GM10248 (cell line): ENCODE data around the gene BRI3.
A peak's percentile ranks its signal among the peaks of the same experiment; 100 is the strongest.

Source experiments
- CTCF ChIA-PET: fragments of 300-600 bp; sonication (Branson Sonifier 250); formaldehyde crosslinking; extraction: SDS; loops from one replicate; lab custom pipeline; 2021; ENCODE audit warnings: antibody characterized with exemption; lab: Yijun Ruan, JAX
- POLR2A ChIA-PET: fragments of 350-650 bp; sonication (Branson Sonifier 250); formaldehyde crosslinking; extraction: SDS; loops from one replicate; lab custom pipeline; 2020; ENCODE audit warnings: antibody characterized with exemption; lab: Yijun Ruan, JAX
- DNase-seq: peaks from one replicate; pipeline ENCODE4 v3.0.0; 2012; ENCODE audit errors: extremely low spot score
- TF ChIP-seq, protein P1 (sequence below): IDR thresholded peaks from 2 replicates; pipeline ENCODE4 v1.5.1; 2012; ENCODE audit warnings: mild to moderate bottlenecking, low read depth; ENCODE audit errors: extremely low read depth, missing control alignments, control extremely low read depth

The BRI3 gene

DNA sequence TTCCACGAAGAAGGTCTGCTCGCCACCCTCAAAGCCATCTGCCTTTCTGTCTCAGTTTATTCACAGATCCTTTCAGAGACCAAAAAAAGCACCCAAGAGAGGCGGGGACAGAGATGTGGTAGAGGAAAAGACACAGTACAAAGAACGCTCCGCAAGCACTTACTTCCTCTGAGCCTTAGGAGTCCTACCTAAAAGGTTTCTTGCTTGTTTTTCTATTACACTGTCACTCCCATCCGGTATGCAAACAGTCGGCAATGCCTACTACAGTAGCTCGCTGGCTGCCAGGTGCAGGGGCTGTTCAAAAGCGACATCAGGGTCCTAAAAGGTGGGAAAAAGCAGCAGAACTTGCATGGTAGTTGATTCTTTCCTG, 30.3 kb upstream of the BRI3 start:
- POLR2A ChIA-PET, result no interaction called here
- DNase-seq, result peak; percentile 48

DNA sequence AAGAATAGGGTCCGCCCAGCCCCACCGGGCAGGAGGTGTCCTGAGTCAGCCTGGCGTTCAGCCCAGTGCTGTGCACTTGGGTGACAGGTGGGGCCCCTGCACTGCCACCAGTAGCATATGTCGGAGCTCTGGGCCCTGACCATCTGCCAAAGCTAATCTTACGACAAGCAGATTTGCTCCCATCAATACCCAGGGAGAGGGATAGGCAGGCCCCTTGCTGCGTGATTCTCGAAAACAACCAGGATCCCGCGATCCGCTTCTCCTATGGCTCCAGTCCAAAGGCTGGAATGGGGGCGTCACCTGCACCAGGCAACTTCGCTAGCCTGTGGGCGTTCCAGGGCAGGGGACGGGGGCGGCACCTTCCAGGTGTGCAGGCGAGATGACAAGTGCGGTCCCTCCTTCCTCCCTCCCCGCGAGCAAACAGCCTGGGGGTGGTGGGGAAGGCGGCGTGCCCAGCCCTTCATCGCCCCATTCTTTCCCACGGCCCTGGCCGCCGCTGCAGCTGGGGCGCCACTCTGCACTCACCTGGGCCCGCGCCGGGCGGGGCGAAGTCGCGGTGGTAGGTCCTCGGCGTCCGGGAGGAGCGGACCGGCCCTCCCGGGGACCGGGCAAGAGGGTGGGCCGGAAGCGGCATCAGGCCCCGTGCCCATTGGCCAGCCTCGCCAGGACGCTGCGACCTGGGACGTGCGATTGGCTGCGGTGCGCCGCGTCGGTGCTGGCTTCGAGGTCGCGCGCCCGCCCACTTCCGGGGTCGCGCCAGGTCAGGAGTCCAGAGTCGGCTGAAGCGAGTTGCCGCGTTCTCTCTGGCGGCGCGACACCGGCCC, 29.7 kb upstream of the BRI3 start, which contains the start of gene TECPR1:
Gene TECPR1, minus strand, starts transcription at position 632 of the 824 bp plus-strand sequence. CDS start 6,086 bp downstream, outside the sequence.
- ChIA-PET POLR2A (no interaction called here), CTCF (interaction anchor here (2.2 kb wide), 1 partner anchor 15 kb away, joined by 13 read pairs; no protein-coding TSS in a partner anchor)
- TF ChIP-seq, protein P1, sequence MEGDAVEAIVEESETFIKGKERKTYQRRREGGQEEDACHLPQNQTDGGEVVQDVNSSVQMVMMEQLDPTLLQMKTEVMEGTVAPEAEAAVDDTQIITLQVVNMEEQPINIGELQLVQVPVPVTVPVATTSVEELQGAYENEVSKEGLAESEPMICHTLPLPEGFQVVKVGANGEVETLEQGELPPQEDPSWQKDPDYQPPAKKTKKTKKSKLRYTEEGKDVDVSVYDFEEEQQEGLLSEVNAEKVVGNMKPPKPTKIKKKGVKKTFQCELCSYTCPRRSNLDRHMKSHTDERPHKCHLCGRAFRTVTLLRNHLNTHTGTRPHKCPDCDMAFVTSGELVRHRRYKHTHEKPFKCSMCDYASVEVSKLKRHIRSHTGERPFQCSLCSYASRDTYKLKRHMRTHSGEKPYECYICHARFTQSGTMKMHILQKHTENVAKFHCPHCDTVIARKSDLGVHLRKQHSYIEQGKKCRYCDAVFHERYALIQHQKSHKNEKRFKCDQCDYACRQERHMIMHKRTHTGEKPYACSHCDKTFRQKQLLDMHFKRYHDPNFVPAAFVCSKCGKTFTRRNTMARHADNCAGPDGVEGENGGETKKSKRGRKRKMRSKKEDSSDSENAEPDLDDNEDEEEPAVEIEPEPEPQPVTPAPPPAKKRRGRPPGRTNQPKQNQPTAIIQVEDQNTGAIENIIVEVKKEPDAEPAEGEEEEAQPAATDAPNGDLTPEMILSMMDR, result no peak
- DNase-seq, result peak; percentile 99

More for the DNA sequence above, 30.3 kb upstream of the BRI3 start:
- TF ChIP-seq, protein P1, result no peak
- CTCF ChIA-PET, result interaction anchor here (1.4 to 2.2 kb wide), 2 partner anchors 16 to 82 kb away, joined by 6 to 13 read pairs; no protein-coding TSS in a partner anchor

GRCh38 chr7:98252425-98253054, 28.9 kb upstream of the BRI3 start:
- DNase-seq, result no peak
- ChIA-PET POLR2A (no interaction called here), CTCF (interaction anchor here (0.7 to 1.6 kb wide), 6 partner anchors 10 to 231 kb away, joined by 3 to 5 read pairs (median 4); partner anchors contain the start of gene BAIAP2L1)
- TF ChIP-seq, protein P1, result no peak

- ChIA-PET CTCF (interaction anchor here (0.6 to 1.1 kb wide), 4 partner anchors 11 to 86 kb away, joined by 3 to 4 read pairs (median 4); no protein-coding TSS in a partner anchor), POLR2A (no interaction called here)
Measured at GRCh38 chr7:98254516-98254915, 27.0 kb upstream of the BRI3 start.

GRCh38 chr7:98254951-98255610, 26.4 kb upstream of the BRI3 start:
- no peak for DNase-seq
- TF ChIP-seq, protein P1, result no peak
- POLR2A ChIA-PET, result no interaction called here
- CTCF ChIA-PET, result interaction anchor here (0.6 to 1.1 kb wide), 4 partner anchors 12 to 87 kb away, joined by 3 to 4 read pairs (median 4); no protein-coding TSS in a partner anchor

More at GRCh38 chr7:98254516-98254915, 27.0 kb upstream of the BRI3 start:
- TF ChIP-seq, protein P1, result no peak
- DNase-seq, result no peak

DNA sequence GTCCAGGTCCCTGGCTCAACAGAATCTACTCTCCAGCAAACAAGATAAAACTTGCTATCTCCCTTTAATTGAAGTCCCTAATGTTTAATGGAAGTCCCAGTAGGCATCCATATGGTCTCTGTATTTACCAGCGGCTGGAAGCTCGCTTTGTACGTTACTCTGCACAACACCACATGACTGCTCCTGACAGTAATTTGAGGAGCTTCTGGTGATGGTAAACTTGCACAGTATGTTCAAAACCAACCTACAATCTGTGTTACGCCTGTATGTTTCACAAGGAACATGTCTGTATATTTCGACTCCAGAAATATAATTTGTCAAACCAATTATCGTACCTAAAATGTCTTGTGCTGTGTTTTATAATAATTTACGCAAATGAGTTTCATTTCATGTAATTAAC, 25.1 kb upstream of the BRI3 start:
- ChIA-PET POLR2A (no interaction called here), CTCF (interaction anchor here (1.2 kb wide), 1 partner anchor 88 kb away, joined by 3 read pairs; no protein-coding TSS in a partner anchor)
- no peak for DNase-seq
- TF ChIP-seq, protein P1, result no peak
